HL-60/S4 (cell line): ENCODE results near the gene CCND1.
"Not testable (repeated sequence)": the region's sequence is repeated elsewhere in the genome, so short reads cannot be mapped to it uniquely, and the experiment has no call there.

Experiments used
- in situ Hi-C: fragments of 300-500 bp; cut with MboI; formaldehyde crosslinking; loops from 2 replicates; pipeline ENCODE4 v1.14.3; 2022; ENCODE audit warnings: low sequenced_read_pairs

Gene CCND1

DNA sequence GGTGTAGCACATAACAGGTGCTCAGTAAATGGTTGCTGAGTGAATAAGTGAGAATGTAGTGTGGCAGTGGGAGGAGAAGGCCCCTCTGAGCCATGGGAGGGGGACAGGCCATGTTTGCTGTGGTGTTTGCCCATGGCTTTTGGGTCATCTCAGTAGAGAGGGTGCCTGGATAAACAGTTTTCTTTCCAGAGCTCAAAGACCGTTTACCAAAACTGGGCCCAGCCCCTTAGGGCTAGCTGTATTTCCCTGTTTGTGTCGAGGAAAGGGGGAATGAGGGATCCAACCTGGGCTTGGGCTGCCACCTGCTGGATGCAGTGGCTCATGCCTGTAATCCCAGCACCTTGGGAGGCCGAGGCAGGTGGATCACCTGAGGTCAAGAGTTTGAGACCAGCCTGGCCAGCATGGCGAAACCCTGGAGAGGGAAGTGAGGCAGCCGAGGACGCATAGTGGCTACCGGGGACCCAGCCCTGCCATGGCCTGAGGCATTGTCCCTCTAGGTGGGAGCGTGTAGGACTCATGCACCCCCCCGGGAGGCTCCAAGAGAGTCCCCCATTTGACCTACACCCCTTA lies 42.9 kb downstream of the CCND1 start:
- in situ Hi-C loops = loop anchor here (10.0 kb wide), 2 partner anchors 211 to 511 kb away; no protein-coding TSS in a partner anchor

DNA sequence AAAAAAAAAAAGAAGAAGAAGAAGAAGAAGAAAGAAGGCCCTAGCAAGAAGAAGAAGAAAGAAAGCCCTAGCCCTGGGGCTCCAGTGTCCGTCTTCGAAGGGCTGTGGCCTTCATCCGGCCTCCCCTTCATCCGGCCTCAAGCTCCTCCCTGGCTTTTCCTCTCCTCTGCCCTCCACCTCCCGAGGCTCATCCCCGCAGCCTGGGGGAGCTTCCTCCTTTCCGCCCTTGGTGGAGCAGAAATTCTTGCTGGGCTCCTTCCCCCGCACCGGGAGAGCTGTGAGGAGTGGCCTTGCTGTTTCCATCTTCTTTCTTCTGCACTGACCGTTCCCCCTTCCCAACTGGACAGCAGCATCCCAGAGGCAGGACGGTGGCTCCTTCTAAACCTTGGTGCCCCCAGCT lies 43.7 kb downstream of the CCND1 start:
- in situ Hi-C loops = loop anchor here (10.0 kb wide), 2 partner anchors 210 to 510 kb away; no protein-coding TSS in a partner anchor

DNA sequence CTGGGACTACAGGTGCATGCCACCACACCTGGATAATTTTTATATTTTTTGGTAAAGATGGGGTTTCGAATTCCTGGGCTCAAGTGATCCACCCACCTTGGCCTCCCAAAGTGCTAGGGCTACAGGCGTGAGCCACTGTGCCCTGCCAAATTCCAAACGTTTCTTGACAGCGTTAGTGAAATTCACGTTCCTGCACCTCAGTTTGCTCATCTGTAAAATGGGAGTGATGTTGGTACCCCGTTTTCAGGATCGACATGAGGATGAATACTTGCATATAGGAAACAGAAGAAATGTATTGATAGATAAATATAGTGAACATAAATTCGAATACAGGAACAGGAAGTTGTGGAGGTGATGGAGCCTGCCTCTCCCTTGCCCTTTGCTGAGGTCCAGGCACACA lies 44.4 kb downstream of the CCND1 start:
- in situ Hi-C loops = loop anchor here (10.0 kb wide), 2 partner anchors 209 to 509 kb away; no protein-coding TSS in a partner anchor

DNA sequence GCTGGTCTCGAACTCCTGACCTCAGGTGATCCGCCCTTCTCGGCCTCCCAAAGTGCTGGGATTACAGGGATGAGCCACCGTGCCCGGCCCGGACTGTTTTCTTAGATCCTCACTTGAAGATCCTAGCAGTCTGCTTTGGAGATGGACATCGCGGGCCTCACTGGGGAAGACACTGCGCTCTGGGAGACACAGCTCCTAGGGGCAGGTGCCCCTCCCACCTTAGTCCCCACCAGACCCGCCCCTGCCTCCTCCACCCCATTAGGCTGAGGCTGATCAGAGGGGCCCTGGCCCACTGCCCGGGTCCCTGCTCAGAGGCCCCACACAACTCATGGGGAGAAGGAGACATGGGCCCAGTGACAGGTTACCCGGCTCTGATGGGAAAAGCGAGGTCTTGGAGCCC lies 45.5 kb downstream of the CCND1 start:
- in situ Hi-C loops = loop anchor here (10.0 kb wide), 2 partner anchors 208 to 508 kb away; no protein-coding TSS in a partner anchor

DNA sequence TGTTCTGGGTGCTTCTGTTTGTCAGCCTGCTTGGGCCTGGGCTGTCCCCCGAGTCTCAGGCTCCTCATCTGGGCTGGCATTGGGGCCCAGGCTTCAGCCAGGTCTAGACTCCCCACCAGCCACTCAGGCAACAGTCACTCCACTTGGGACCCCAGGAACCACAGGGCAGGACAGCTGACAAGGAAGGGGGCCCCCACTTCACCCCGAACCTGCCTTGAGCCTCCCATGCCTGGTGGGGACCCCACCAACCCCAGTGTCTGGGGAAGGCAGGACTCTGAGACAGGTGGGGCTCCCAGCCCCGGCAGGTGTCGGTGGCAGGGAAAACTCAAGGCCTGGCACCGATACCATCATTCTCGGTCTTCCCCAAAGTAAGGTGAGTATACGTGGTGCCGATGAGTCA lies 45.9 kb downstream of the CCND1 start:
- in situ Hi-C loops = loop anchor here (10.0 kb wide), 2 partner anchors 208 to 508 kb away; no protein-coding TSS in a partner anchor

DNA sequence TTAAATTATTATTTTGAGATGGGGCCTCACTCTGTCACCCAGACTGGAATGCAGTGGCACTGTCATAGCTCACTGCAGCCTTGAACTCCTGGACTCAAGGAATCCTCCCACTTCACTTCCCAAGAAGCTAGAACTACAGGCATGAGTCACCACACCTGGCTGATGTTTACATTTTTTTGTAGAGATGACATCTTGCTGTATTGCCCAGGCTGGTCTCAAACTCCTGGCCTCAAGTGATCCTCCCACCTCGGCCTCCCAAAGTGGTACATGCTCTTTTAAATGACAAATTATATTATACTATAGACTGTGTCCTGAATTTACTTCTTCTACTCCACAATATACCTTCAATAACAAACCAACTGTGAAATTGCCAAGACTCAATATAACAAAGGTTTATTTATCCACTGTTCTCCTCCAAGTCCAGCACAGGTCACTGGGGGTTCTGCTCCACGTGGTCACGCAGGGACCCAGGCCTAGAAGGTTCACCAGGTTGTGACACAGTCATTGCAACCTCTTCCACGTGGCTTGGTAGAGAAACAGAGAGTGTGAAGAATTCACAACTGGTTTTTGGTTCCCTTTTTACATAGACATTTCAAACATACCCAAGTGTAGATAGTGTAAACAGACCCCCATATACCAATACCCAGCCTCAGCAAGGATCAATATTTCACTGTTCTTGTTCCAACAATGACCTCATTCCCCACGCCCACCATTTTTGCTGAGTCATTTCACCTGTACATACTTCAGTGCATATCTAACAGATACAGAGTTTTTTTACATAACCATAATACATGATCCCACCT lies 47.2 kb downstream of the CCND1 start:
- in situ Hi-C loops = loop anchor here (10.0 kb wide), 2 partner anchors 207 to 507 kb away; no protein-coding TSS in a partner anchor

DNA sequence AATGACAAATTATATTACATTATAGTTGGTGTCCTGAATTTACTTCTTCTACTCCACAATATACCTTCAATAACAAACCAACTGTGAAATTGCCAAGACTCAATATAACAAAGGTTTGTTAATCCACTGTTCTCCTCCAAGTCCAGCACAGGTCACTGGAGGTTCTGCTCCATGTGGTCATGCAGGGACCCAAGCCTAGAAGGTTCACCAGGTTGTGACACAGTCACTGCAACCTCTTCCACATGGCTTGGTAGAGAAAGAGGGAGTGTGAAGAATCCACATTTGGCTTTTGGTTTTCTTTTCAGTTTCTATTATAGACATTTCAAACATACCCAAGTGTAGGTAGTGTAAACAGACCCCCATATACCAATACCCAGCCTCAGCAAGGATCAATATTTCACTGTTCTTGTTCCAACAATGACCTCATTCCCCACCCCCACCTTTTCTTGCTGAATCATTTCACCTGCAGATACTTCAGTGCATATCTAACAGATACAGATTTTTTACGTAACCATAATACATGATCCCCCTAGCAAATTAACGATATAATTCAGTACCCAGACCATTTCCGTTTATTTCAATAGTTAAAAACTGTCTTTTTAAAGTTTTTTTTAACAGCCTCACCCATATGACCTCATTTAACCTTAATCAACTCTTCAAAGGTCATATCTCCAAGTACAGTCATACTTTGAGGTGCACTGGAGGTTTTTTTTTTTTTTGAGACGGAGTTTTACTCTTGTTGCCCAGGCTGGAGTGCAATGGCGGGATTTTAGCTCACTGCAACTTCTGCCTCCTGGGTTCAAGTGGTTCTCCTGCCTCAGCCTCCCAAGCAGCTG lies 48.7 kb downstream of the CCND1 start:
- in situ Hi-C loops = loop anchor here (10.0 kb wide), 2 partner anchors 205 to 505 kb away; no protein-coding TSS in a partner anchor

DNA sequence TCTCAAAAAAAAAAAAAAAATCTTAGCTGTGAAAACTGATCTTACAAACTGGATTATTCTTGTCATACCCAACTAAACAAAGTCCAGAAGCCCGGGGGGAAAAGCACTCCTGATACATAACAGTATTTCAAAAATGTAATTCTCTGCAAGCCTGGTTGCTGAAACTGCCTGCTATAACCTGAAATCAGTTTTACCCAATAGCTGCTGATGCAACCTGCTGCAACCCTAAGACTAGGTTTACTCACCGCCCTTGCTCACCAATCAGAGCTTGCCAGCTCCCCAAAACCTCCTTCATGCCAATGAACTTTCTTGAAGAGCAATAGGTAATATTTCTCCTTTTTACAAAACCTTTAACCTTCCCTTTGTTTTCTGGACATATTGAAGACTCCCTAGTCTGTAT lies 50.5 kb downstream of the CCND1 start:
- in situ Hi-C loops = no loop called here

DNA sequence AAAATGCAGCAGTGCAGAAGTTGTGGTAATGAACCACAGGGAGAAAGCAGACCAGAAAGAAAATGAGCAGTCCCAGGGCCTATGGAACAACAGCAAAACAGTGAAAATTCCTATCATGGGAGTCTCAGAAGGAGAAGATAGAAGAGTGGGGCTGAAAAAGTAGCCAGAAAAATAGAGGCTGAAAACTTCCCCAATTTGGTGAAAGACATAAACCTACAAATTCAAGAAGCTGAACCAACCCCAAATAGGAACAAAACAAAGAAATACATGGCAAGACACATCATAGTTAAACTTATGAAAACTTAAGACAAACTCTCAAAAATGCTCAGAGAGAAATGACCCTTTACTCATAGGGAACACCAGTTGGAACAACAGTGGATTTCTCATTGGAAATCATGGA lies 51.5 kb downstream of the CCND1 start:
- in situ Hi-C loops = no loop called here

DNA sequence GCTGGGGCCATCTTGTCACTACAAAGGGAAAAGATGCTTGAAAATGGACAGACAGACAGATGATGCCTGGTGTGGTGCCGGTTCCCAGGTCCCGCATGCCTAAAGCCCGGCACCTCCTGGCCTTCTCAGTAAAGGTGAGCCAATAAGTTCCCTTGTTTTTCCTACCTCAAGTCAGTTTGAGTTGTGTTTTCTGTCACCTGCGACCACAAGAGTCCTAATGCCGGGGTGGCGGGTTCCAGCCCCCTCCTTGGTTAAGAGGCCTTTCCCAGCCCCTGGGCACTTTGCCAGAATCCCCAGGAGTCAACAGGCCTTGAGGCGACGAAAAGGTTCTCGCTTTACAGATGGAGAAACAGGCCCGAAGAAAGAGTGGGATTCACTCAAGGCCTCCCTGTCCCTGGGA lies 53.8 kb downstream of the CCND1 start:
- in situ Hi-C loops = no loop called here

DNA sequence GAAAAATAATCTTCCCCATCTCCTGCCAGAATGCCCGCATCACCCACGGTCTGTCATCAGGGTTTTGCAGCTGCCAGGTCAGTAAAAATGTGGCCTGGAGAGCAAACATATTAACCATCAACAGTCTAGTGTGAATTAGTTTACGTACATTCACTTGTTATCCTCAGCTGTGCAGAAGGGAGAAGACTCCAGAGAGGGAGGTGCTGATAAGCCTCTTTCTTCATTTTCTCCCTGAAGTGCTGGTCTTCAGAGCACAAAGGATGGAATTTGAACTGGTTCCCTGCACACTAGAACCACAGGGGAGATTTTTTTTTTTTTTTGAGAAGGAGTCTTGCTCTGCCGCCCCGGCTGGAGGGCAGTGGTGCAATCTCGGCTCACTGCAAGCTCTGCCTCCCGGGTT lies 54.6 kb downstream of the CCND1 start:
- in situ Hi-C loops = no loop called here

DNA sequence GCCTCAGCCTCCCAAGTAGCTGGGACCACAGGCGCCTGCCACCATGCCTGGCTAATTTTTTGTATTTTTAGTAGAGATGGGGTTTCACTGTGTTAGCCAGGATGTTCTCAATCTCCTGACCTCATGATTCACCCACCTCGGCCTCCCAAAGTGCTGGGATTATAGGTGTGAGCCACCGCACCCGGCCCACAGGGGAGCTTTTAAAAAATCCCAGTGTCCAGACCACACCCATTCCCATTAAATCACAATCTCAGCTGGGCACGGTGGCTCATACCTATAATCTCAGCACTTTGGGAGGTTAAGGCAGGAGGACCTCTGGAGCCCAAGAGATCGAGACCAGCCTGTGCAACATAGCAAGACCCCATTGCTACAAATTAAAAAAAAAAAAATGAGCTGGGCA lies 55.0 kb downstream of the CCND1 start:
- in situ Hi-C loops = not testable (repeated sequence)

DNA sequence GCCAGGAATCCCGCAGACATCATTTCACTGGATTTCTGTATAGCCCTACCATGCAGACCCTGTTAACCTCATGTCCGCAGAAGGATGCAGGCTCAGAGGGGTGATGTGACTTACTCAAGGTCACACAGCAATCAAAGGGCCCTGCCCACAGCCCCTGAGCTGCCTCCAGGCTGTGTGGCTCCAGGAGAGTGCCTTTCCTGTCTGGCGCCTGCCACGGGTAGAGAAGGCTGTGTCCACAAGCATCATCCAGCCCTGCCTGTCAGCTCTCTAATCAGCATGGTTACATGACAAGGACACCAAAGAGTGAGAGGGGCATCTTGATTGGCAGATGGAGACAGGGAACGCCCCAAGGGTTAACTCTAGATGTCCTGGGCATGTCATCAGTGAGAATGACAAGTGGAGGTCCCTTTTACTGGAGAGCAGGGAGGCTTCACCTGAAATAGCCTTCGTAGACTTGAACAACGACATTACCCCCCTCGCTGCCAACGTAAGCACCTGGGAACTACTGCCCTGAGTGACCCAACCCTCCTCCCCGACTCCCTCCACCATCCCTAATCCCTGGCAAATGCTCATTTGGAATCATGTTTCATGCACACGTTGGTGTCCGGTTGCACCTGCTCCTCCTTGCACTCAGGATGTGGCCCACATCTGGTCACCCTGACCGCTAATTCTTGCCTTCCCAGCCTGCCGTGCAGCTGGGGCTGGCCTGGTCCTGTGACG lies 56.0 kb downstream of the CCND1 start:
- in situ Hi-C loops = no loop called here

DNA sequence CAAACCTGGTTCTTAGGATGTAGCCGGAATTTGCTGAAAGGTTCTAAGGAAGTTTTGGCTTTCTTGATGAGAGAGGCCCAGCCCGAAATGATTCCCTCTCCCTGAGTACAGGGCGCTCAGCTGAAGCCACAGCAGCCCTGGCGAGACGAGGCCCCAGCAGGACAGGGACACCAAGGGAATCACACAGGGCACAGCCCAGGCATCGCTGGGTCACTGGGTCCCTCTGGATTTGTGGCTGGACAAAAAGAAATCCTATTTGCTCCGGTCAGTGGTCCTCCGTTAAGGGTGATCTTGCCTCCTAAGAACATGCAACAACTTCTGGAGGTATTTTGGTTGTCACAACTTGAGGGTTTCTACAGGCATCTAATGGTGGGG lies 56.5 kb downstream of the CCND1 start:
- in situ Hi-C loops = no loop called here

DNA sequence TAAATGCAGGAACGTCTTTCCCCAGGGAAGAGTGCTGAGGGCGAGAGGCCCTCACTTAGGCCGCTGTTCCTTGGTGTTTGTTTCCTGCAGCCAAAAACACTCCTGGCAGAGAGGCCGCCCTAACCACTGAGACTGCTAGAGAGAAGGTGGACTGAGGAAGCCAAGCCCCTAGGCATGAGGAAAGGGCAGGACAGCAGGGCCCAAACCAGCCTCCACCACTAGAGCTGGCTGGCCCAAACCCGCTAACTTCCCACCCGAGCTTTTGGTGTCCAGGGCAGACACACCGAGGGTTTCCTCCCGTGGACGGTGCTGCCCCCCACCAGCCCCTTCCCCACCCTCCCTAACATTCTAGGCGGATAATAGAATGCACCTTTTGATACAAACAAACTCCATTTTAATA lies 56.9 kb downstream of the CCND1 start:
- in situ Hi-C loops = no loop called here

DNA sequence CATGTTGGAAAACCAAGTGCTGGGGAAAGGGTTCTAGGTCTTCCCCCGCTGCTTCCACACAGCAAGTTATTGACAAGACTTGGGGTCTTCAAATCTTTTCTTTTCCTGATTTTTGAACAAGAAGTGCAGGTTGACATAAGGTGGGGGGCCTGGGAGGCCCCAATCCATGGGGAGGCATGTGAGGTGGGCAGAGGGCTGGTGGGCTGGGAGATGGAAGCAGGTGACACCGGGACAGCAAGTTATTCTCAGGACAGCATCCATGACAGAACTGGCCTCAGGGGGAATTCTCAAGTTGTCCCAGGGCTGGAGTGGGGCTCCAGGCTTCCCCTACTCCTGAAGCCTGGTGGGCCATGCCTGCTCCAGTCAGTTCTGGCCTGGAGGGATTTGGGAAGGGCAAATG lies 57.4 kb downstream of the CCND1 start:
- in situ Hi-C loops = no loop called here

DNA sequence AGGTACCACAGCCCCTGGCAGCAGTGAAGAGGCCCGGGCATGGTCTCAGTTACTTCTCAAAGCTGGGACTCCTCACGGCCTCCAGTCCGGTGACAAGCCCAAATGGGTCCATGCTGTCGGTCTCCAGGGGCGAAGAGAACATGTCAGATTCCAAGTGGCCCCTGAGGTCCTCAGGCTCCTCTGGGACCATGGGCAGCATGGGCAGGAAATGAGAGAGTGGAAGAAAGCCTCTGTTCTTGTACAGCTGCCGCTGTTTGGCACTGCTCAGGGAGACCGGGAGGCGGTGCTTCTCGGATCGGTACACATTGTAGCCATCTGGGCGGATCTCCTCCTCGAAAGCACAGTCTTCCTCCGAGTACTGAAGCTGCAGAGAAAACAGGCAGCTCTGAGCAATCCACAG lies 58.3 kb downstream of the CCND1 start:
- in situ Hi-C loops = no loop called here

DNA sequence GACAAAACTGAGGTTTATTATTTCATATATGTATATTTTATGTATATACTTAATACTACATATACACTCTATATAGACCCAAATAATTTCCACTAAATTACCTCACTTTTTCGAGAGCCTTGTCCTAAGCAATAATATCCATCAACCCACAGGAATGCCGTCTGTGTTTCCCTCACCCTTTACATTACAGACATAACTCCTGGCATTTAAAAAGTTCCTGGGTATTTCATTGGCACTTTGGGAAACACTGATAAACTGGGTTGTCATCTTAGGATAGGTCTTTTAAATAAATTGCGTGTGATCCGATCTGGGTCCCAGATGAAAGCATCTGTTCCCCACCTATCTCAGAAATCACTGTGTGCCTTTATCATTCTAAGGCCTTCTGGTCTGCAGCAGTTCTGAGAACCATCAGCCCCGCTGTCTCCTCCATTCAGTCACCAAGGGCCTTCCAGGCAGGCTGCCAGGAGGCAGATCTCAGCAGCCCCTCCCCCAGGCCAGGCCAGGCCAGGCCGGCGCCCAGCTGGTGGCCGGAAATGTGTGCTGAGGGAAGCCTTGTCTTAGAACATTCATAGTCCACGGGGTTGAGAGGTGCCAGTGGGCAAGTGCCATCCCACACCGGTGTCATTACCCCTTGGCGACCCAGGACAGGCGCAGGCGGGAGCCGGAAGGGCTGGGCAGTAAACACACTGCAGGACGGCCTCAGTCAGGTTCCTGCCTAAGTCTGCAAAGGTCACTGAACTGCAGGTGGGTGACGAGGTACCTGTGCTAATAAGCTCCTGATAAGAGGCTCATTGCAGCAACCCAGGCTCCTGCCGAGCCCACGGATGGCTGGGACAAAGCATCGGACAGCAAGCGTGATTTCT lies 59.6 kb downstream of the CCND1 start:
- in situ Hi-C loops = loop anchor here (25.0 kb wide), 1 partner anchor 762 kb away; no protein-coding TSS in a partner anchor

DNA sequence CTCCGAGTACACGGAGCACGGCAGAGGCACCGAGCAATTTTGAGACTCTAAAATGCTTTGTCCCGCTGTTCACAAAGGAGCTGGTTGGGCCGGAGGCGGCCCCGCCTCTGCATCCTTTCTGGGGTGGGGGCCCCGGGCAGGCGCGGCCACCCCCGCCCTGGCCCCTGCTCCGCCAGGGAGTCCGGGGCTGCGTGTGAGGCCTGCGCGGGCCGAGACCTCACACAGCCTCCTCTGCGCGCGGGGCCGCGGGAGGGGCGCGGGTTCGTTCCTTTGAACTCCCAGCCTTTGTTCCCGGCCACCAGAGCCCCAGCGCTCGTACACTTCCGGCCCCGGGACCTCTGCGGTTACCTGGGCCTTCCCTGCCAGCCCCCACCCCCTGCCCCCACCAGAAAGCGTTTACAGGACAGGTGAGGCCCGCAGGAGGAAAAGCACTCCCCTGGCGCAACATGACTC lies 61.3 kb downstream of the CCND1 start:
- in situ Hi-C loops = loop anchor here (25.0 kb wide), 1 partner anchor 760 kb away; no protein-coding TSS in a partner anchor
